HTERT RPE-1 (cell line): ENCODE measurements around the gene SYNM.

Source experiments
- in situ Hi-C: fragments of 300-500 bp; cut with MboI; formaldehyde crosslinking; loops from 4 replicates; pipeline ENCODE4 v1.14.3; 2020; ENCODE audit warnings: low sequenced_read_pairs

SYNM gene

GRCh38 chr15:99138491-99138982, 33.7 kb downstream of the SYNM start:
- in situ Hi-C loops = no loop called here

DNA sequence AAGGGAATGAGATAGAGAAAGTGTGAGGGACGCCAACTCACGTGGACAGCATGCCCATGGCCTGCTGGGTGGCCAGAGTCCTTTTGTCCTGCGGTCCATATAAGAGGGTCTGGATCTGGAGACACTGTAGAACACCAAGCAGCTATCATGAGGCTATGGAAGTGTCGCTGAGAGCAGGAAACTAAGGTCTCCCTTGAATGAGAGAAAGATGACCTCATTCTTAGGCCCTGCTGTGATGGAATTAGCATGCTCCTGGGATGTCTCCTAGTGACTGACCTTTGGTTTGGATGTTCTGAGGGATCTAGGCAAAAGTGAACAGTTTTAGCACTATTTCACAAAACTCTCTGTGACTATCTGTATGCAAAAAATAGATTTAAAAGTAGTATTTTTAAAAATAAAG, 34.4 kb downstream of the SYNM start:
- in situ Hi-C loops = no loop called here

DNA sequence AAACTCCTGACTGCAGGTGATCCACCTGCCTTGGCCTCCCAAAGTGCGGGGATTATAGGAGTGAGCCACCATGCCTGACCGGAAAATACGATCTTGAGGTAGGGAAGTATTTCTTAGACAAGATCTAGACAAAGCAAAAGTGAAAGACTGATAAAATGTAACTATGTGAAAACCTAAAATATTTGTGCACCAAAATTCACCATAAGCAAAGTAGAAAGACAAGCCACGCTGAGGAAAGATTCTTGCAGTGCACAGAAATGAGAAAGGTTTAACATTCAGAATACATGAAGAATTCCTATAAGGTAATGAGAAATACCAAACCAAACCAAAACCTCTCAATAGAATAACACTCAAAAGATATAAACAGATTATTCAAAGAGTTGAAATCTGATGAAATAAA, 35.7 kb downstream of the SYNM start:
- in situ Hi-C loops = no loop called here

- in situ Hi-C loops = no loop called here
These were observed 37.1 kb downstream of the SYNM start for GRCh38 chr15:99141943-99142342.

DNA sequence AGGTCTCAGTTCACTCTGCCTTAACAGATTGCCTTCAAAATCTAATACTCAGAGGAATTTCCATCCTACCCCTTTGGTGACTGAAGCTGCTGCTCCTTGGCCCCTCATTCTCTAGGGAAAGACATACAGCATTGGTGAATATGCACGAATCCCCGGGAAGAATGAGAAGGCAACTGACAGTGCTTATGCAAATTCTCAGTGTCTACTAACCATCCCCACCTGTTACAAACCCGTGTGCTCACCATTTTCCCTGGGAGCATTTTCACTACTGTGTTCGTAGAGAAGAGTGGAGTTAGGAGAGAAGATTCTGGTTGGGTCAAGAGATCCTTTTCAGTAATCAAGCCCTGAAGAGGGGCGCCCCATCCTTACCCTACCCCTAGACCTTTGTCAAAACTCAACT, 37.7 kb downstream of the SYNM start:
- in situ Hi-C loops = no loop called here

GRCh38 chr15:99143242-99143641, 38.4 kb downstream of the SYNM start:
- in situ Hi-C loops = no loop called here

DNA sequence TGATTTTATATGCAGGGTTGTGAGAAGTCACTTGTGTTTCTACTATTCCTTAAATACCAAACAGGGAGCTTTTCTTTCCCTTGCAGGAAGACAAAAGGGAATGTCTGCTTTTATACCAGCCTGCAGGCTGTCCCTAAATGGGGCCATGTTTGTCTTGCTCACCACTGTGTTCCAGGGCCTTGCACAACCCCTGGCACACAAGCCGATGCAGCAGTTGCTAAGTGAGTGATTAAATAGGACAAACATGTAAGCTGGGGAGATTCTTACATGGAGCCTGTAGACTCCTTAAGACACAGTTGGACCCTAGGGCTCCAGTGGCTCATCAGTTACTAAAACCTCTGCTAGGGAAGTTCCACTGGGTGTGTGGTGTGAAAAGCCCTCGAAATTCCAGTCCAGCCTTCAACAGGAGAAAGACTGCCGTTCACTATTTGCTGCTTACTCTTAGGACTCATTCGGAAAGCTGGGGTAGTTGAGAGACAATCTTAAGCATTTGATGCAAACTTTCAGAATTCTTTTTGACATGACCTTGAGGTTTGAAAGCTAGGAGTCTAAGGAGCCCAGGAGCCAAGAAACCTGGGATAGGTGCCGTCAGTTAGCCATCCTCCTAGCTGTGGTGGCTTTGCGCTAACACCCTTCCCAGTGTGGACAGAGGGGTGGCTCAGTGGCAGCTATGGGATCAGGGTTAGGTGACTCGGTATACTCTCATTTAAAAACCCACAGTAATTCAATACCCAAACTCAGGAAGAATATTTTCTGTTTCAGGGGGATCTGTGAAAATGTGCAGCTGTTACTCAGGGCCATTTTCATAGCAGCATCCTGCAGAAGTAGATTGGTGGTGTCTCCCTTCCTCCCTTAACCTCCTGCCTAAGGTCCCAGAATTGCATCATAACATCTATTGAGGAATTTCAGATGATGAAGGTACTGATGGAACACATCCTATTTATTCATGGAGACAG, 39.1 kb downstream of the SYNM start:
- in situ Hi-C loops = no loop called here

- in situ Hi-C loops = no loop called here
These were observed 40.1 kb downstream of the SYNM start for GRCh38 chr15:99145005-99145404.

DNA sequence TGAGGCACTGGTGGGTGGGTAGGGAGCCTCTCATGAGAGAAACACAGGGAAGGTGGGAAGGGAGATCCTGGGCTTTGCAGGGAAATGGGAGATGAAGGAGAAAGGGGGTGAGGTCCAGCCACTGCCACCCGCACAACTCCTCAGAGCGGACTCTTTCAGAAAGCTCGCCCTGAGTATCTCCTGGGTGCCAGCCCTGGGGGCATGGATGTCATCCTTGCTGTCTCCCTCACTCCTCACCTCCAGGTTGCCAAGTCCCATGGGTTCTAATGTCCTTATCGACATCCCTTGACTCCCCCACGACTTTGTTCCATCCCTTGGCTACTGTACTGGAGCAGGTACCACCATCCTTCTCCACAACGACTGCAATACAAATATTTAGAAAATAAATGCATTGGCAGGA, 40.9 kb downstream of the SYNM start:
- in situ Hi-C loops = no loop called here

- in situ Hi-C loops = no loop called here
These were observed 41.8 kb downstream of the SYNM start for GRCh38 chr15:99146661-99147060.

DNA sequence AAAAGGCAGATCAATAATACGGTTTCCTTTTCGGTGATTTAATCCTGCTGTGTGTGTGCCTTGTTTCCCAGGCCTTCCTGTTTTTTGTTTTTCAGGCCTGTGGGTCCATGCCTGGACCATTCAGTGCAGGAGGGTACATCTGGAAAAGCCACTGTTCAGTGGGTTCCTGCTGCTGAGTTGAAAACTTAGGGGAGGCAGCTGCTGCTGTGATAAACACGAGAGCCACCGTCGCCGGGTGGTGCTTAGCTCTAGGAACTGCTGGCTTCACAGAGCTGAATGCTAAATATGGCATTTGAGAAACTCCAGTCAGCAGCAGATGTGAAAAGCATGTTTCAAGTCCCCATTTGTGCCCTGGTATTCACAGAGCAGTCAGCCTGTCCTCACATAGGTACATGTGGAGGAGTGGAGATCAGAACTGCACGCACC, 44.0 kb downstream of the SYNM start:
- in situ Hi-C loops = no loop called here

- in situ Hi-C loops = no loop called here
These were observed 44.5 kb downstream of the SYNM start for GRCh38 chr15:99149366-99149765.

GRCh38 chr15:99151156-99151555, 46.3 kb downstream of the SYNM start:
- in situ Hi-C loops = no loop called here

- in situ Hi-C loops = no loop called here
These were observed 48.2 kb downstream of the SYNM start for GRCh38 chr15:99153026-99153535.

- in situ Hi-C loops = no loop called here
These were observed 49.4 kb downstream of the SYNM start for GRCh38 chr15:99154271-99154670.

GRCh38 chr15:99155961-99156443, 51.1 kb downstream of the SYNM start:
- in situ Hi-C loops = no loop called here

GRCh38 chr15:99157456-99157855, 52.6 kb downstream of the SYNM start:
- in situ Hi-C loops = no loop called here

DNA sequence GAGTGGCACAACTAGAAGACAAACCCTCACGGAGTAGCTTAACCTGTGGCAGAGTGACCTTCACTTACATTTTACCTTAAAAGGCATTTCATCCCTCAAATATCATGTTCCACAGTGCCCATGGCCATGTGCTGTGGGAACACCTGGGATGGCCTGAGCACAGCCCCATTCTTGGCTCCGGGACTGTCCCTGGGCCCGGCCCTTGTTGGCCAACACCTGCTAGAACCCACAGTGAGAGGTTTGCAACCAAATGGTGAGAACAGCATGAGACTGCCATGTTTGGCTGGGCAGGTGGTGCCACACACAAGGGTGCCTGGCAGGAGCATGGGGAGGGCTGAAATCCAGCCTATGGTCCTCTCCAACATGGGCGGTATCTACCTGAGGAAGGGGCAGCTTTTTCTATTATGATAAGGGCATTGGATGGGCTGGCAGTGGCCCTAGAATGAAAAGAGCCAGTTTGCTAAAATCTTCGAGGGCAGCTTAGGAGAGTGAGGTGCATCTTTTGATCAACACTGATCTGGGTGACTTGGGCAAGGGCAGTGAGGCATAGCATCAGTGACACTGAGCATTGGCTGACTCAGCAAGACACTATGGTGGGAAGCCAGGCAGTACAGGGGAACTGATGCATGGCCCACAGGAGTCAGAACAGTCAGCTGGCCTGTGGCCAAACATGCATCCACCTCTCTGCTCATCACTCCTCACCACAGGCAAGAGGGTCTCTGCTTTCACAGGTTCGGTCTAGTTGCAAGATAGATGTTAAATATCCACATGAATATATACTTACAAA, 53.9 kb downstream of the SYNM start:
- in situ Hi-C loops = no loop called here

- in situ Hi-C loops = no loop called here
These were observed 58.6 kb downstream of the SYNM start for GRCh38 chr15:99163271-99164062.

DNA sequence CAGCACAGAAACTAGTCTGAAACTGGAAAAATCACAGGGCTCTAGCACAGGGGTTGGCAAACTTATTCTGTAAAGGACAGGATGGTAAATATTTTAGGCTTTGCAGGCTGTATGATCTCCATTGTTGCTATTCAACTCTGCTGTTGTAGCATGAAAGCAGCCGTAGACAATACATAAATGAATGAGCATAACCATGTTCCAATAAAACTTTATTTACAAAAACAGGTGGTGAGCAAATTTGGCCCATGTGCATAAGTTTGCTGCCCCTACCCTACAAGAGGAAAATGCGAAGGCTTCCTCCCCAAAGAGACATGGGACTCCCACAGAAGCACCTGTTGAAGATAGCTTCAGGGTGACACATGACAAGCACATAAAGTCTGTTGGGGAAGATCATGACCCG, 59.2 kb downstream of the SYNM start:
- in situ Hi-C loops = no loop called here
